Neural progenitor cell (in vitro differentiated cells): ENCODE data around the gene MTMR11. TPM values are rescaled to one million over a fixed set of nuclear protein-coding genes. Genes with fewer than 3 reads are reported as not detected.

ENCODE experiments used
- DNase-seq: peaks from one replicate; pipeline ENCODE4 v3.0.0-alpha.2; 2016; ENCODE audit warnings: low spot score
- H2AFZ ChIP-seq: fragments of 200-600 bp; sonication (generic); replicated peaks from 2 replicates; pipeline ENCODE4 v1.6.1; 2016; ENCODE audit warnings: antibody characterized with exemption
- H3F3A ChIP-seq: fragments of 200-600 bp; sonication (generic); 2 replicates; pipeline ENCODE4 v1.6.1; 2016; ENCODE audit warnings: antibody characterized with exemption, low read depth
- H3K27ac ChIP-seq: fragments of 200-600 bp; sonication (generic); 2 replicates; pipeline ENCODE4 v1.5.1; 2016; ENCODE audit warnings: mild to moderate bottlenecking
- H3K27me3 ChIP-seq: fragments of 200-600 bp; sonication (generic); 2 replicates; pipeline ENCODE4 v1.6.1; 2016; ENCODE audit warnings: mild to moderate bottlenecking, moderate library complexity
- H3K36me3 ChIP-seq: fragments of 200-600 bp; sonication (generic); 2 replicates; pipeline ENCODE4 v1.5.1; 2016
- H3K4me1 ChIP-seq: fragments of 200-600 bp; sonication (generic); 2 replicates; pipeline ENCODE4 v1.6.1; 2016; ENCODE audit warnings: mixed run types
- H3K4me2 ChIP-seq: fragments of 200-600 bp; sonication (generic); 2 replicates; pipeline ENCODE4 v1.6.1; 2016
- H3K4me3 ChIP-seq: fragments of 200-600 bp; sonication (generic); 2 replicates; pipeline ENCODE4 v1.5.1; 2016
- H3K79me2 ChIP-seq: fragments of 200-600 bp; sonication (generic); 2 replicates; pipeline ENCODE4 v1.6.1; 2016; ENCODE audit warnings: low read depth
- H3K9ac ChIP-seq: fragments of 200-600 bp; sonication (generic); 2 replicates; pipeline ENCODE4 v1.6.1; 2016
- H3K9me3 ChIP-seq: fragments of 200-600 bp; sonication (generic); 2 replicates; pipeline ENCODE4 v1.5.1; 2016; ENCODE audit warnings: low read depth
- H4K20me1 ChIP-seq: fragments of 200-600 bp; sonication (generic); 2 replicates; pipeline ENCODE4 v1.6.1; 2016; ENCODE audit warnings: low read depth
- H3K27ac Mint-ChIP-seq: 3 replicates; pipeline ENCODE4 v1.8.0; 2021; ENCODE audit warnings: mixed read lengths
- H3K27me3 Mint-ChIP-seq: 2 replicates; pipeline ENCODE4 v1.8.0; 2022; ENCODE audit warnings: low read depth, mild to moderate bottlenecking, inconsistent platforms, moderate library complexity, mixed read lengths; ENCODE audit not compliant: insufficient read depth
- H3K36me3 Mint-ChIP-seq: 3 replicates; pipeline ENCODE4 v1.8.0; 2021; ENCODE audit warnings: mixed read lengths
- H3K4me1 Mint-ChIP-seq: 3 replicates; pipeline ENCODE4 v1.8.0; 2021; ENCODE audit warnings: mixed read lengths
- H3K4me3 Mint-ChIP-seq: 3 replicates; pipeline ENCODE4 v1.8.0; 2021; ENCODE audit warnings: mild to moderate bottlenecking, moderate library complexity, mixed read lengths
- H3K9me3 Mint-ChIP-seq: 3 replicates; pipeline ENCODE4 v1.8.0; 2020; ENCODE audit warnings: mixed read lengths
- EZH2 ChIP-seq: fragments of 200-600 bp; sonication (generic); IDR thresholded peaks from 2 replicates; pipeline ENCODE4 v1.6.1; 2017; ENCODE audit warnings: antibody characterized with exemption, mild to moderate bottlenecking, moderate library complexity
- EZH2phosphoT487 ChIP-seq: fragments of 200-600 bp; sonication (generic); IDR thresholded peaks from 2 replicates; pipeline ENCODE4 v1.6.1; 2017; ENCODE audit warnings: antibody characterized with exemption
- total RNA-seq: library from RNA; depleted of rRNA; stranded (reverse); fragments of >200 nt; gene quantifications from 2 replicates; pipeline ENCODE4 v1.2.3, GENCODE V29; 2015; ENCODE audit warnings: low replicate concordance
- TF ChIP-seq, protein P1 (sequence below): fragments of 200-600 bp; sonication (generic); IDR thresholded peaks from 2 replicates; pipeline ENCODE4 v1.5.1; 2017; ENCODE audit warnings: antibody characterized with exemption, mild to moderate bottlenecking

The MTMR11 gene
- total RNA-seq, 1 donor from 2014 or later, result 11.3 TPM

DNA sequence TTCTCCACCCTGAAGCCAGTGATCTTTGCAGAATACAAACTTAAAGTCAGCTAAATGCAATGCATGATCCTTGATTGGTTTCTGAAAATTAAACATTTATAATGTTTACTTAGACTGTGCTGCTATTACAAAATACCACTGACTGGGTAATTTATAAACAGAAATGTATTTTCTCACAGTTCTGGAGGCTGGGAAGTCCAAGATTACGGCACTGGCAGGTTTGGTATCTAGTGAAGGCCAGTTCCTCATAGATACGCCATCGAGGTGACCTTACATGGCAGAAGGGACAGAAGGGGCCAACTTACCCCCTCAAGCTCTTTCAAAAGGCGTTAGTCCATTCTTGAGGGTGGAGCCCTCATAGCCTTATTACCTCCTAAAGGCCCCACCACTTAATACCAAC is 40.1 kb downstream of the MTMR11 start:
- TF ChIP-seq, protein P1, sequence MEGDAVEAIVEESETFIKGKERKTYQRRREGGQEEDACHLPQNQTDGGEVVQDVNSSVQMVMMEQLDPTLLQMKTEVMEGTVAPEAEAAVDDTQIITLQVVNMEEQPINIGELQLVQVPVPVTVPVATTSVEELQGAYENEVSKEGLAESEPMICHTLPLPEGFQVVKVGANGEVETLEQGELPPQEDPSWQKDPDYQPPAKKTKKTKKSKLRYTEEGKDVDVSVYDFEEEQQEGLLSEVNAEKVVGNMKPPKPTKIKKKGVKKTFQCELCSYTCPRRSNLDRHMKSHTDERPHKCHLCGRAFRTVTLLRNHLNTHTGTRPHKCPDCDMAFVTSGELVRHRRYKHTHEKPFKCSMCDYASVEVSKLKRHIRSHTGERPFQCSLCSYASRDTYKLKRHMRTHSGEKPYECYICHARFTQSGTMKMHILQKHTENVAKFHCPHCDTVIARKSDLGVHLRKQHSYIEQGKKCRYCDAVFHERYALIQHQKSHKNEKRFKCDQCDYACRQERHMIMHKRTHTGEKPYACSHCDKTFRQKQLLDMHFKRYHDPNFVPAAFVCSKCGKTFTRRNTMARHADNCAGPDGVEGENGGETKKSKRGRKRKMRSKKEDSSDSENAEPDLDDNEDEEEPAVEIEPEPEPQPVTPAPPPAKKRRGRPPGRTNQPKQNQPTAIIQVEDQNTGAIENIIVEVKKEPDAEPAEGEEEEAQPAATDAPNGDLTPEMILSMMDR, result no peak
- TF ChIP-seq EZH2 (no peak), EZH2phosphoT487 (no peak)
- peaks cover 13% of the 10 kb centered on the region for H3K4me1 Mint-ChIP-seq
- H3K4me3 ChIP-seq, result no peak overlapping the region
- H3K27ac ChIP-seq, result no peak overlapping the region
- no peaks in the 10 kb centered on the region for H4K20me1 ChIP-seq
- H3K9ac ChIP-seq, result no peak overlapping the region
- no peaks in the 10 kb centered on the region for H3K27me3 Mint-ChIP-seq
- H3K79me2 ChIP-seq, result no peaks in the 10 kb centered on the region
- no peaks in the 10 kb centered on the region for H3K36me3 ChIP-seq
- H3K9me3 Mint-ChIP-seq, result peaks cover 3% of the 10 kb centered on the region
- no peak overlapping the region for H3K4me3 Mint-ChIP-seq
- no peak overlapping the region for H2AFZ ChIP-seq
- H3K9me3 ChIP-seq, result no peaks in the 10 kb centered on the region
- peaks cover 3% of the 10 kb centered on the region for H3K36me3 Mint-ChIP-seq
- no peaks in the 10 kb centered on the region for H3F3A ChIP-seq
- H3K4me2 ChIP-seq, result no peak overlapping the region
- H3K27ac Mint-ChIP-seq, result peak overlapping the region; percentile 7
- H3K27me3 ChIP-seq, result no peaks in the 10 kb centered on the region
- no peaks in the 10 kb centered on the region for H3K4me1 ChIP-seq
- no peak for DNase-seq

- H3K9me3 ChIP-seq, result no peaks in the 10 kb centered on the region
- no peaks in the 10 kb centered on the region for H3K9me3 Mint-ChIP-seq
- peaks cover 23% of the 10 kb centered on the region for H3K79me2 ChIP-seq
- H2AFZ ChIP-seq, result peak overlapping the region; percentile 88
- H3K27ac Mint-ChIP-seq, result no peak overlapping the region
- no peaks in the 10 kb centered on the region for H3K36me3 ChIP-seq
- H3K4me1 Mint-ChIP-seq, result peaks cover 4% of the 10 kb centered on the region
- no peaks in the 10 kb centered on the region for H3K36me3 Mint-ChIP-seq
- H3K27ac ChIP-seq, result peak overlapping the region; percentile 97
- peak; percentile 11 for DNase-seq
- peaks cover 22% of the 10 kb centered on the region for H4K20me1 ChIP-seq
- H3K4me3 Mint-ChIP-seq, result no peak overlapping the region
- H3K9ac ChIP-seq, result no peak overlapping the region
- peaks cover 17% of the 10 kb centered on the region for H3K4me1 ChIP-seq
- peak overlapping the region; percentile 82 for H3K4me3 ChIP-seq
- TF ChIP-seq EZH2phosphoT487 (no peak), EZH2 (no peak)
- TF ChIP-seq, protein P1, result no peak
- H3K27me3 Mint-ChIP-seq, result no peaks in the 10 kb centered on the region
- H3K27me3 ChIP-seq, result no peaks in the 10 kb centered on the region
- H3F3A ChIP-seq, result peaks cover 50% of the 10 kb centered on the region
- peak overlapping the region; percentile 94 for H3K4me2 ChIP-seq
Measured at GRCh38 chr1:149888999-149889289, 47.7 kb downstream of the MTMR11 start.

GRCh38 chr1:149888247-149888998 is 48.3 kb downstream of the MTMR11 start:
- peak overlapping the region; percentile 82 for H3K4me3 ChIP-seq
- H3K79me2 ChIP-seq, result peaks cover 28% of the 10 kb centered on the region
- Mint-ChIP-seq H3K27ac (no peak overlapping the region), H3K4me3 (no peak overlapping the region), H3K9me3 (no peaks in the 10 kb centered on the region), H3K27me3 (no peaks in the 10 kb centered on the region), H3K4me1 (peaks cover 4% of the 10 kb centered on the region), H3K36me3 (no peaks in the 10 kb centered on the region)
- no peaks in the 10 kb centered on the region for H3K27me3 ChIP-seq
- H3K9ac ChIP-seq, result peak overlapping the region; percentile 65
- peak overlapping the region; percentile 94 for H3K4me2 ChIP-seq
- peak; percentile 93 for DNase-seq
- H3K27ac ChIP-seq, result peak overlapping the region; percentile 97
- H3K9me3 ChIP-seq, result no peaks in the 10 kb centered on the region
- H2AFZ ChIP-seq, result peak overlapping the region; percentile 88
- H4K20me1 ChIP-seq, result peaks cover 26% of the 10 kb centered on the region
- H3F3A ChIP-seq, result peaks cover 54% of the 10 kb centered on the region
- peaks cover 20% of the 10 kb centered on the region for H3K4me1 ChIP-seq
- TF ChIP-seq, protein P1, result peak; percentile 68
- TF ChIP-seq EZH2 (no peak), EZH2phosphoT487 (no peak)
- H3K36me3 ChIP-seq, result no peaks in the 10 kb centered on the region
